Measurements from ENCODE around the gene WARS2. TPM values are rescaled to one million over a fixed set of nuclear protein-coding genes. Genes with fewer than 3 reads are reported as not detected.

The WARS2 gene
- total and polyA plus RNA-seq, 8 donors = 3.5 to 48.4 (median 9.5) TPM

DNA sequence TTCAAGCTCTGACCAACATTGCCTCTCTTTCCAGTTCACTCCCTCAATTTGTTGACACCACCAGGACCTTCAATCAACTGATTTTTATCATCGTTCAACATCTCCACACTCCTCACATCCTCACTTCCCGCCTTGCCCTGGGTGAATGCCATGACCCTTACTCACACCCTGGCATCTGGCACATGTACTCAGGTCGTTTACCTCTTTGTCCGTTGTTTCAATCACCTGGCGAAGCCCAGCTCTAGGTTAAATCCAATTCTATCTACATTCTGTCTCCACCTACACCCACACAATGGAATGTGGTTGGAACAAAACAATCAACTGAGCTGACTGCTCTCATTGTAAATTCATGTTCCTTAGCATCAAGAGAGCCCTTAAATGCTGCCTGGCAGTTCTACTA, 128.1 kb downstream of the WARS2 start:
- Histone ChIP-seq H3K4me3 (no peak overlapping the region), H3K27ac (no peak overlapping the region), H3K4me1 (peaks cover 14 to 19% (median 17%) of the 10 kb centered on the region in 4 donors), H3K36me3 (no peaks in the 10 kb centered on the region), H3K9me3 (peaks cover 0 to 6% (median 0%) of the 10 kb centered on the region in 4 donors), H3K27me3 (peaks cover 11 to 36% (median 17%) of the 10 kb centered on the region in 3 donors)
- WGBS, 5 donors = 70 to 80% (median 74%) methylated on average over 5 of the region's 5 CpGs
- TF ChIP-seq EP300 (IDR thresholded peaks at IDR 0.05) (no peak), POLR2A (IDR thresholded peaks at IDR 0.05) (no peak), POLR2AphosphoS5 (IDR thresholded peaks at IDR 0.05) (no peak)
- TF ChIP-seq, protein P1, sequence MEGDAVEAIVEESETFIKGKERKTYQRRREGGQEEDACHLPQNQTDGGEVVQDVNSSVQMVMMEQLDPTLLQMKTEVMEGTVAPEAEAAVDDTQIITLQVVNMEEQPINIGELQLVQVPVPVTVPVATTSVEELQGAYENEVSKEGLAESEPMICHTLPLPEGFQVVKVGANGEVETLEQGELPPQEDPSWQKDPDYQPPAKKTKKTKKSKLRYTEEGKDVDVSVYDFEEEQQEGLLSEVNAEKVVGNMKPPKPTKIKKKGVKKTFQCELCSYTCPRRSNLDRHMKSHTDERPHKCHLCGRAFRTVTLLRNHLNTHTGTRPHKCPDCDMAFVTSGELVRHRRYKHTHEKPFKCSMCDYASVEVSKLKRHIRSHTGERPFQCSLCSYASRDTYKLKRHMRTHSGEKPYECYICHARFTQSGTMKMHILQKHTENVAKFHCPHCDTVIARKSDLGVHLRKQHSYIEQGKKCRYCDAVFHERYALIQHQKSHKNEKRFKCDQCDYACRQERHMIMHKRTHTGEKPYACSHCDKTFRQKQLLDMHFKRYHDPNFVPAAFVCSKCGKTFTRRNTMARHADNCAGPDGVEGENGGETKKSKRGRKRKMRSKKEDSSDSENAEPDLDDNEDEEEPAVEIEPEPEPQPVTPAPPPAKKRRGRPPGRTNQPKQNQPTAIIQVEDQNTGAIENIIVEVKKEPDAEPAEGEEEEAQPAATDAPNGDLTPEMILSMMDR (IDR thresholded peaks at IDR 0.05) = no peak
- intact Hi-C loops (cut with DNase I; ENCODE audit: low total_unique reads) = no loop called here
- no peak for DNase-seq

DNA sequence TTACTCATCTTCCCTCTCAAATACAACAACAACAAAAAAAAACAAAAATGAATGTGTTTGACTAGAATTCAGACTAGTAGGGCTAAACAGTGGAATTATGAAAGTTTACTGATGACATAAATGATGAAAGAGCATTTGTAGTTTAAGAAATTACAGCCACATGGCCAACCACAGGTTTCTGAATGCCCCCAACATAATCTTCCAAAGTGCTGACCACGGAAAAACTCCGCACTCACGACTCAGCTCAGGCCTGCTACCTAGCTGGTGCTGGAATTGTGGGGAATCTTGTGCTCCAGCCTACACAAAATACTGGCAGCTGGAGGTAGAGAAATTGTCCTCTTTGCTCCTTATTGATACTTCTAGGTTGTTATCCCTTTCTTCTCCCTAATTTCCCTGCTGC, 128.7 kb downstream of the WARS2 start:
- H3K27me3 ChIP-seq = peaks cover 17 to 43% (median 24%) of the 10 kb centered on the region in 3 donors
- no peaks in the 10 kb centered on the region for H3K36me3 ChIP-seq
- TF ChIP-seq POLR2A (IDR thresholded peaks at IDR 0.05) (no peak), EP300 (IDR thresholded peaks at IDR 0.05) (no peak), POLR2AphosphoS5 (IDR thresholded peaks at IDR 0.05) (no peak)
- TF ChIP-seq, protein P1 (IDR thresholded peaks at IDR 0.05) = no peak
- 83 to 93% (median 90%) methylated on average over 3 of the region's 3 CpGs for WGBS, 5 donors
- H3K4me1 ChIP-seq = peaks cover 18 to 26% (median 24%) of the 10 kb centered on the region in 4 donors
- no peak for DNase-seq
- no peak overlapping the region for H3K4me3 ChIP-seq
- intact Hi-C loops (cut with DNase I; ENCODE audit: low total_unique reads) = no loop called here
- H3K9me3 ChIP-seq = peaks cover 0 to 12% (median 0%) of the 10 kb centered on the region in 4 donors
- H3K27ac ChIP-seq = no peak overlapping the region

DNA sequence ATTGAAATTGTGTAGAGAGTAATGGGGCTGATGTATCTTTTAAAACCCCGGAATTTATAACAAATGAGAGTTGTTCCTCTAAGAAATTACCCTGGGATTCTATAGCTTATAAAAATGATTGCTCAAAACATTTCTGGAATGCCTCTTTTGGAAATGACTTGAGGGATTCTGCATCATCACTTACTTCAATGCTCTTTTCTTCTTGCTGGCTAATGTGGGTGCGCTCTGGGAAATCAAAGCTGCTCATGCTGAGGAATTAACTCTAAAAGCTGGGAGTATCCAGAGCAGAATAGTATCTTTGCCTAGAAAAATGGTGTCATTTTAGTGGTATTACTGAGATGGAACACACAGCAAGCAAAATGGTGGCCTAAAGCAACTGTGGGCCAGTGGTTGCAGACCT, 129.3 kb downstream of the WARS2 start:
- H3K4me1 ChIP-seq = peaks cover 24 to 32% (median 28%) of the 10 kb centered on the region in 4 donors
- no peak overlapping the region for H3K27ac ChIP-seq
- 93 to 99% (median 97%) methylated on average over 2 of the region's 2 CpGs for WGBS, 5 donors
- peaks cover 0 to 17% (median 0%) of the 10 kb centered on the region in 4 donors for H3K9me3 ChIP-seq
- TF ChIP-seq POLR2AphosphoS5 (IDR thresholded peaks at IDR 0.05) (no peak), POLR2A (IDR thresholded peaks at IDR 0.05) (no peak), EP300 (IDR thresholded peaks at IDR 0.05) (no peak)
- TF ChIP-seq, protein P1 (IDR thresholded peaks at IDR 0.05) = no peak
- H3K27me3 ChIP-seq = peaks cover 22 to 49% (median 30%) of the 10 kb centered on the region in 3 donors
- DNase-seq = no peak
- intact Hi-C loops (cut with DNase I; ENCODE audit: low total_unique reads) = no loop called here
- H3K36me3 ChIP-seq = no peaks in the 10 kb centered on the region
- H3K4me3 ChIP-seq = no peak overlapping the region

DNA sequence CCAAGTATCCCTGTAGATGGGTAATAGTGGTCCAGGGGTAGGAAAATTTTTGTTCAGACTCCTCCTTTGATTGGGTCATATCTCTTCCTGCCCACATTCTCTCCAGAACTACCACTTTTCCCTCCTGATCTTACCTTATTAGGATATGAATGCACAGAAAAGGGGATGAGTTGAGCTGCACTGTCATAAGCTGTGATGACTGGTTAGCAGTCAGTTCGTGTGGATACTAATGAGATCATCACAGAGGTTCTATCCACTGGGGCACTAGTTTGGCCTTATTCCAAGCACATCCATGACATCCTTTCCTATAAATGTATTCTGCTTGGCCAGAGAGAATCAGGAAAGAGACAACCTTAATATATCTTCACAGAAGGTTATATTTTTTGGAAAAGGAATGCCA, 130.3 kb downstream of the WARS2 start:
- Histone ChIP-seq H3K4me3 (no peak overlapping the region), H3K36me3 (no peaks in the 10 kb centered on the region), H3K9me3 (peaks cover 0 to 17% (median 3%) of the 10 kb centered on the region in 4 donors), H3K4me1 (peaks cover 26 to 35% (median 29%) of the 10 kb centered on the region in 4 donors), H3K27ac (no peak overlapping the region), H3K27me3 (peaks cover 29 to 58% (median 36%) of the 10 kb centered on the region in 3 donors)
- no peak for DNase-seq
- TF ChIP-seq EP300 (IDR thresholded peaks at IDR 0.05) (no peak), POLR2AphosphoS5 (IDR thresholded peaks at IDR 0.05) (no peak), POLR2A (IDR thresholded peaks at IDR 0.05) (no peak)
- TF ChIP-seq, protein P1 (IDR thresholded peaks at IDR 0.05) = no peak
- intact Hi-C loops (cut with DNase I; ENCODE audit: low total_unique reads) = no loop called here
- 50 to 73% (median 63%) methylated on average over 1 of the region's 1 CpG for WGBS, 5 donors
